Esophagus muscularis mucosa (tissue), 3 donors: Measurements from ENCODE around the gene ARHGAP6.

Experiments
- CTCF ChIP-seq, 3 experiments: fragments of 200-600 bp in 2 of 3; fragments of 450-650 bp in 1 of 3; sonication (generic) in 2 of 3; IDR thresholded peaks; one replicate each; pipeline ENCODE4 v1.5.1; 2017 to 2019; ENCODE audit warnings: antibody characterized with exemption in 3 of 3, mild to moderate bottlenecking in 2 of 3, moderate library complexity in 1 of 3
- POLR2A ChIP-seq: fragments of 450-650 bp; IDR thresholded peaks from one replicate; pipeline ENCODE4 v1.6.1; 2017; ENCODE audit warnings: antibody characterized with exemption, moderate library complexity, mild to moderate bottlenecking, low read depth

- TF ChIP-seq POLR2A (no peak), CTCF (IDR thresholded peaks at IDR 0.05) (no peak)
These were observed 289.6 kb downstream of the ARHGAP6 start for GRCh38 chrX:11376163-11376562.
